ENCODE data around the gene ALPG.
A peak's percentile ranks its signal among the peaks of the same experiment; 100 is the strongest.
"Not testable (repeated sequence)": the region's sequence is repeated elsewhere in the genome, so short reads cannot be mapped to it uniquely, and the experiment has no call there.

The ALPG gene

DNA sequence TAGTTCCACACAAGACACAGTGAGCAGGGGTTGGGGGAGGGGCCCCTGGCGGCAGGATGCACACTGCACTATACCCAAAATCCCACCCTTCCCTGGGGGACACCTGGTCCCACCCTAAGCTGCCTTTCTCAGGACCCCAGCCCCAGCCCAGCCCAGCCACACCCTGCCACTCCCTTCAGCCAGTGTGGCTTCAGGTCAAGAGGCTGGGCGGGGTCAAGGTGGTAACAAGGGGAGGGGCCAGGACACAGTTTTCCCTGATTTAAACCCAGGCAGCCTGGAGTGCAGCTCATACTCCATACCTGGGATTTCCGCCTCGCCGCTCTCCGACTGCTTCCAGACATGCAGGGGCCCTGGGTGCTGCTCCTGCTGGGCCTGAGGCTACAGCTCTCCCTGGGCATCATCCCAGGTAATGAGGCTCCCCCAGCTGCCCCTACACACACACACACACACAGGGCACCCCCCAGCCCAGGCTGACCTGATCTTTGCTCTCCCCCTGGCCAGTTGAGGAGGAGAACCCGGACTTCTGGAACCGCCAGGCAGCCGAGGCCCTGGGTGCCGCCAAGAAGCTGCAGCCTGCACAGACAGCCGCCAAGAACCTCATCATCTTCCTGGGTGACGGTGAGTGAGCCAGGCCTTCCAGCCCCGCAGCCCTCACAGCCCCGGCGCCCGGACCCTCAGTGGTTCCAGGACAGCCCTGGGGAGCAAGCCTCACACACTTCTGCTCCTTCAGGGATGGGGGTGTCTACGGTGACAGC lies at the start of gene ALPG:
ALPG (plus strand) TSS at position 289 of the 755 bp plus-strand sequence; CDS start at position 340, 51 bp downstream.
- DNase-seq, result no peak

- DNase-seq, result no peak
These were observed 45.0 kb upstream of the ALPG start for GRCh38 chr2:232361646-232362045.

GRCh38 chr2:232362174-232362900 lies 44.3 kb upstream of the ALPG start:
- no peak for DNase-seq

- DNase-seq, result not testable (repeated sequence)
These were observed 43.4 kb upstream of the ALPG start for GRCh38 chr2:232363064-232363783.

DNA sequence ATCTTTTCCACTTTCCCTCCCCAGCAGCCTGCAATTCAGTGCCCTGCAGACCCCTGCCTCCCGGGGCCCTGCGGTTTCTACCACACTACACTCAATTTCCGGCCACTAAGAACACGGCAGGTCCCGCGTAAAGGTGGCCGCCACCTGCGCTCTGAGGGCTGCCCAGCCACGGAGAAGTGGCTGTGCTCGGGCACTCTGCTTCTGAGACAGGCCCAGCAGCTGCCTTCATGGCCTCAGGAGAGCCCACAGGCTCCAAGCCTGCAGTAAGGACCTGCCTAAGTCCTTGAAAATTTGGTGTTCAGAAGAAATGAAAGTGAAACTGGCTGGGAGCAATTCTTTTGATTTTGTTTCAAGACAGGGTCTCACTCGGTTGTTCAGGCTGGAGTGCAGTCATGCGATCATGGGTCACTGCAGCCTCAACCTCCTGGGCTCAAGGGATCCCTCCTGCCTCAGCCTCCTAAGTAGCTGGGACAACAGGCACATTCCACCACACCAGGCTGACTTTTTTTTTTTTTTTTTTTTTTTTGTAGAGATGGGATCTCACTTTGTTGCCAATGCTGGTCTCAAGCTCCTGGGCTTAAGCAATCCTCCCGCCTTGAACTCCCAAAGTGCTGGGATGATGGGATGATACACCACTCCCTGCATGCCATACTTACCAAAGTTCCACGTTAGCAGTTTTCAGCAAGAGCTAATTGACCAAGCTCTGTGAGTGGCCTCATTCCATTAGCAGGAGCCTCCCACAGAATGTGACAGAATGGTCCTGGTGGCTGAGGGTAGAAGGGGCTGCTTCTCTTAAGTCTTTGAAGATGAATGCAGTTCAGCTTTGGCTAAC lies 42.6 kb upstream of the ALPG start:
- peak; percentile 22 for DNase-seq

- not testable (repeated sequence) for DNase-seq
These were observed 41.6 kb upstream of the ALPG start for GRCh38 chr2:232364806-232365594.

DNA sequence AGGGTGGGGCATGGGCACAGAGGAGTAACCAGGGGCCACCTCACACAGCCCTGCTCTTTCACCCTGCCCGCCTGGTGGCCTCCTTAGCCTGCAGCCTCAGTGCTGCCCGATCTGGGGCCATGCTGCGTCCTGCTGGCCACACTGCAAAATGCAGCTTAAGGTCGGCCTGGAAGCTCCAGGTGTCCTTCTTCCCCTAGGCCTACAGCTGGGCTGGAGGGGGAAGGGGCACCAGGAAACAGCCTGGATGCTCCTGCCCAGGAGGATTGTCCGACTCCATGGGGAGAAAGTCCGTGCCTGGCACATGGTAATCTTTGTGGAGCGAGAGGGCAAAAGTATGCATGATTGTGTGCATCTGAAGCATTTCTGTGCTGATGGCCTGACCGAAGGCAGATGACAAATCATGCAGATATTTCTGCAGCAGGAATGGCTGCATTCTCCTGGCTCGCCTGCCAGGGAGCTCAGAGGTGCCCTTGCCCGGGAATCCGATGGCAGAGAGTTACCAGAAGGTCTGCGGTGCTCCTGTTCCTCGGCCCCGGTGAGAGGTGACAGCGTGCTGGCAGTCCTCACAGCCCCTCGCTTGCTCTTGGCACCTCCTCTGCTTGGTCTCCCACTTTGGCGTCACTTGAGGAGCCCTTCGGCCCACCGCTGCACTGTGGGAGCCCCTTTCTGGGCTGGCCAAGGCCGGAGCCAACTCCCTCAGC lies 40.9 kb upstream of the ALPG start:
- peak; percentile 17 for DNase-seq

- DNase-seq, result not testable (repeated sequence)
These were observed 40.2 kb upstream of the ALPG start for GRCh38 chr2:232366461-232366860.

DNA sequence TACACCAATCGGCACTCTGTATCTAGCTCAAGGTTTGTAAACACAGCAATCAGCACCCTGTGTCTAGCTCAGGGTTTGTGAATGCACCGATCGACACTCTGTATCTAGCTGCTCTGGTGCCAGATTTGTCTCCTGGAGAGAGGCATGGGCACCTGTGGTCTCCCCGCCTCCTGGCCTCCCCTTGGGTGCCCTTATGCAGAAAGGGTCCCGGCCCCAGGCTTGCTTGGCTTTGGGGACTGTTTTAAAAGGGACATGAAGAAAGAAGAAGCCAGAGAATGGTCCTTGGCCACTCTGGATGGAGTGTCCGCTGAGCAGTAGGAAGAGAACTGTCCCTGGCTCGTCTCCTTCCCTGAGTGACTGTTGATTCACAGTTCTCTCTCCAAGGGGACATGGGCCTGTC lies 39.6 kb upstream of the ALPG start:
- no peak for DNase-seq

GRCh38 chr2:232367591-232368233 lies 38.9 kb upstream of the ALPG start:
- DNase-seq, result no peak

DNA sequence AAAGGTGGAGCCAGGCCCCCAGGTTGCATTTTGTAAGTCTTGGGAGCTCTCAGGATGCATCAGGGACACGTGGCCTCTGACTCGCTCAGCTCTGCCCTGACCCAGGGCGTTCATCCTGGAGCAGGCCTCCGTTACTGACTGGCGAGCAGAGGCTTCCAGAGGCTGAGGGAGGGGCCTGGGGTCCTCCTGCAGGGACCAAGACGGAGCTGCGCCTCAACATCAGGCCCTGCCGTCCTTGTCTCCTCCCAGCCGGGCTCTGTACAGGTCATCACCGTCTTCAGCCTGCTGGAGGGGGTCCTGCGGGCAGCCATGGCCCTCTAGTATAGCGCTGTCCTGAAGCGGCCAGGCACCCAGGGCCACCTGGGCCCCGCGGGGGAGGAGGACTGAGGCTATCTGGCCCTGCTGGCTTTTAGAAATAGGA lies 38.3 kb upstream of the ALPG start:
- no peak for DNase-seq

DNA sequence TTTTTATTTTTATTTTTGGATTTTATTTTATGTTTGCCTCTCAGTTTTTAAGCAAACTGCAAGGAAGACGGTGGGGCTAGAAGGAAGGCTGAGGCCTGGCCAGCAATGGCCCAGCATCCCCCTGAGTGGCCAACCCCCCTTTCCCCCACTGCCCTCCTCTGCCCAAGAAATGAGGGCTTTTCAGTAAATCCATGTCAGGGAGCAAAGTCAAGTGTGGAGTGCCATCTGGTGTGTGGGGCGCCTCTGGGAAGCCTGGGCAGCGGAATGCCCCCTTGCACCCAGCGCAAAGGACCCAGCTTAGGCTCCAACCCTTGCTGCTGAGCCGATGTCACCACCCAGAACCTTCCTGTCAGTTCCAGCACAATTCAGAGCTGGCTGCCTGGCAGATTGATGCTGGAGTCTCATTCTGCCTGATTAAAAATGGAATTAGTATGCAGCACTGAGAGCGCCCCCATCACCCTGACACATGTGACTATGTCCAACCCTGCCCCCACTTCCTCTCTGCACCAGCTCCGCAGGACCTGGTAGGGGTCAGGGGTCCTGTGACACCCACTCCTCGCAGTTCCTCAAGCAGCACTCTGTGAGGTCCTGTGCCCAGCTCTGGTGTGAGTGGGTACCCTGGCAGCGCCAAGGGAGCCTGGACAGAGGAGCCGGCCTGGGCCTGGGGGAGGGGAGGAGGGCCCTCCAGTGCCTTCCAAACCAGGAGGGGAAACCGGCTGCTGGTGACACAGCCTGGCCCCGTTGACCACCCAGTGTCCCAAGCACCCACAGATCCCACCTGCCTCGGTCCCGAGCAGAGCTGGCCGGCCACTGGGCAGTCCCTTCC lies 37.3 kb upstream of the ALPG start:
- DNase-seq, result no peak

DNA sequence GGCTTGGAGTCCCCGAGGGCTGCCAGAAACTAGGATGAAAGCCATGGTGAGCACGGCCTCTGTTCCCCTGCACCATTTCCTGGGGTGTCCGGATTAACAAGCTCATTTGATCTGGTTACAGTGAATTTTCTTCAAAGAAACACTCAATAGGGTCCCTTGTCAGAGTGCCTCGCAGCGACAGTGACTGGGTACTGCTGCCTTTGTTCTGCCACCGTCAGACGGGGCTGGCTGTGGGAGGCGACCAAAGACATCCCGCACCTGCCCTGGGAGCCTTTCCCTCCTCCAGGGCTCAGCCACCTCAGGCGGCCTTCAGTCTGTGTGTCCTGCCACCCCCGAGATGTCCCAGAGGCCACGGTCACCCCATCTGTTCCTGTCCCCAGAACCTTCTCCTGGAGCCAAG lies 36.6 kb upstream of the ALPG start:
- DNase-seq, result not testable (repeated sequence)

DNA sequence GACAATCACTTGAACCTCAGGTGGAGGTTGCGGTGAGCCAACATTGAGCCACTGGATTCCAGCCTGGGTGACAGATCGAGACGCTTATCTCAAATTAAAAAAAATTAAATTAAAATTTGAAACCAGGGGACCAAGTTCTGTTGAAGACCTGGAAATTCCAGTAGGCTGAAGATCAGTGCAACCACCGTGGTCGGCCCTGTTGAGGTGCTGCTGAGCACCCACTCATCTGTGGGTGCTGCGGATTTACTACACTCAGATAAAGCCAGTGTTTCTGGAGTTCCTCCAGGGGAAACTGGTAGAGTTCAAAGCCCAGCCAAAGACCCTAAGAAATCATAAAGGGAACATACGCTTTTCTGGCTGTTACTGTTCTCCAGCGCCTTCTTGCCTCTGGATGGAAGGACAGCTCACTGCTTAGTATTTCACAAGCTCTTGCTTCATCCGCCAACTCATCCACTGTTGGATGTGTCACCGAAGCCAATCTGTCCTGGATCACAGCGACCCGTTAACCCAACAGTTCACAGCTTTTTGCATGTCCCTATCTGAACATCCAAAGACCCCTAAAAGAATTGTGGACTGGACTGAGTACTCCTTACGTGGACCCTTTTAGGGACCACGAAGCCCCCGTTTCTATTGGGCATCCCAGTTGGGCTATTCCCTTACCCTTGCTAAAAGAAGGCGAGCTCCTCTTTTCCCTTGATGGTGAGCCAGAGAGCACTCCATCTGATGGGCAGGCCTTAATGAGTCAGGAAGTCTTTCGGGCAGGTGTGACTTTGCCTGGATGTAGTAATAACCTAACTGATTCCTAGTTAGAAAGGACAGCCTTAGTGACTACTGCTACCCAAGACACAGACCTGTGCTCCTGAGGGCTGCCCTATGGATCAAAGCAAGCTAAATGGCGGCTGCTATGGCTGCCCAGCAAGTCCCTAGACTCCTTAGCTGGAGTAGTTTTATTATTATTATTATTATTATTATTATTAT lies 34.1 kb upstream of the ALPG start:
- DNase-seq, result no peak

DNA sequence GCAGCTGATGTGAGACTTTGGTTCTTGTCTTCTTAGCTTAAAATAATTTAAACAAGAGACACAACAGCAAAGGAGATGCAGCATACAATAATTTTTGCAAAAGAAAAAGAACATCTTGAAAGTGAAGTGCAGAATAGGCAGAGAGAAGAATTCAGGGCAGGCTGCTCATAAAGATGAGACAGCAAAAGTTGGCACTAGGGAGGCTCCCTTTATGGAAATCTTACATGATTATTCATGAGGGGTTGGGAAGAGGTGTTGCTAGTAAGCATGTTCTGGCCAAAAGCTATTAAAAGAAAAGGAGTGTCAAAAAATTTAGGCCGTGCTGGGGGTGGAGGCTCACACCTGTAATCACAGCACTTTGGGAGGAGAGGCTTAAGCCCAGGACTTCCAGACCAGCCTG lies 32.3 kb upstream of the ALPG start:
- DNase-seq, result no peak

GRCh38 chr2:232375164-232375563 lies 31.5 kb upstream of the ALPG start:
- DNase-seq, result no peak

GRCh38 chr2:232376260-232376659 lies 30.4 kb upstream of the ALPG start:
- DNase-seq, result no peak

DNA sequence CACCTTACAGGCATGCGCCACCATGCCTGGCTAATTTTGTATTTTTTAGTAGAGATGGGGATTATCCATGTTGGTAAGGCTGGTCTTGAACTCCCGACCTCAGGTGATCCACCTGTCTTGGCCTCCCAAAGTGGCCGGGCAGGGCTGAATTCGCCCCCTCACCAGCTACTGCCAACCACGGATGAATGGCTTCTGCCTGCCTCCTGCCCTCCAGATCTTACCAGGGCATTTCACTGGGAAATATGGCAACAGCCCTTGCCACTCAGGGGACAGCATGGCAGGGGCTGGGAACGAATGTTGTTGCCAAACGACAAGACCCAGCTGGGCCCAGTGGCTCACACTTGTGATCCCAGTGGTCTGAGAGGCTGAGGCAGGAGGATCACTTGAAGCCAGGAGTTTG lies 29.9 kb upstream of the ALPG start:
- DNase-seq, result no peak

- no peak for DNase-seq
These were observed 29.3 kb upstream of the ALPG start for GRCh38 chr2:232377319-232377718.

Measured in CD4-positive, alpha-beta T cell treated with Interleukin-12 subunit alpha and Interleukin-12 subunit beta, for 1 hour (primary cell).